SK-N-SH (cell line): ENCODE results near the gene HPCAL1. TPM values are rescaled to one million over a fixed set of nuclear protein-coding genes. Genes with fewer than 3 reads are reported as not detected.

Experiments
- CTCF ChIA-PET: fragments of 300-600, 350-600 bp; formaldehyde crosslinking; extraction: SDS; loops from one replicate; lab custom pipeline; 2021; lab: Yijun Ruan, JAX
- POLR2A ChIA-PET: fragments of 350-600 bp; sonication (Branson Sonifier 250); formaldehyde crosslinking; extraction: SDS; loops from one replicate; lab custom pipeline; 2020; ENCODE audit warnings: antibody characterized with exemption, inconsistent platforms; lab: Yijun Ruan, JAX
- DNase-seq: peaks from one replicate; pipeline ENCODE4 v3.0.0; 2012
- H2AFZ ChIP-seq: fragments of 200-600 bp; sonication (generic); 2 replicates; pipeline ENCODE4 v1.8.1; 2016; ENCODE audit warnings: antibody characterized with exemption, mild to moderate bottlenecking, low read depth
- H3F3A ChIP-seq: fragments of 200-600 bp; sonication (generic); replicated peaks from 2 replicates; pipeline ENCODE3; 2016; ENCODE audit warnings: antibody characterized with exemption, mild to moderate bottlenecking; ENCODE audit not compliant: insufficient read depth
- H3K27ac ChIP-seq, 2 experiments: fragments of 200-500 bp in 1 of 2; fragments of 200-600 bp in 1 of 2; sonication (Bioruptor generic) in 1 of 2; sonication (generic), shearing (Covaris generic) in 1 of 2; 2 replicates each; pipeline versions ENCODE4 v1.5.1 to v1.6.1; 2014 to 2016; ENCODE audit warnings: low read depth in 2 of 2, inconsistent platforms in 1 of 2, low read length in 1 of 2, mild to moderate bottlenecking in 1 of 2, mixed read lengths in 1 of 2
- H3K27me3 ChIP-seq: fragments of 200-600 bp; sonication (generic), shearing (Covaris generic); 2 replicates; pipeline ENCODE4 v1.6.1; 2016; ENCODE audit warnings: mixed run types; ENCODE audit not compliant: insufficient read depth
- H3K36me3 ChIP-seq, 2 experiments: fragments of 200-500 bp in 1 of 2; fragments of 200-600 bp in 1 of 2; sonication (Bioruptor generic) in 1 of 2; sonication (generic) in 1 of 2; replicated peaks in 1 of 2; 2 replicates each; pipeline versions ENCODE3 to v1.5.1; 2014 to 2016; ENCODE audit warnings: low read length in 1 of 2, mild to moderate bottlenecking in 1 of 2; ENCODE audit not compliant: insufficient read depth in 2 of 2, control insufficient read depth in 1 of 2
- H3K4me1 ChIP-seq, 2 experiments: fragments of 200-500 bp in 1 of 2; fragments of 200-600 bp in 1 of 2; sonication (Bioruptor generic) in 1 of 2; sonication (generic), shearing (Covaris generic) in 1 of 2; 2 replicates each; pipeline versions ENCODE4 v1.5.1 to v1.6.1; 2014 to 2016; ENCODE audit warnings: low read depth in 1 of 2, low read length in 1 of 2, mixed run types in 1 of 2; ENCODE audit not compliant: insufficient read depth in 2 of 2, control insufficient read depth in 1 of 2
- H3K4me2 ChIP-seq: fragments of 200-600 bp; sonication (generic), shearing (Covaris generic); 2 replicates; pipeline ENCODE4 v1.6.1; 2017; ENCODE audit warnings: mixed run types
- H3K4me3 ChIP-seq, 2 experiments: fragments of 200-500 bp in 1 of 2; fragments of 200-600 bp in 1 of 2; sonication (Bioruptor generic) in 1 of 2; sonication (generic), shearing (Covaris generic) in 1 of 2; 2 replicates each; pipeline versions ENCODE4 v1.5.1 to v1.8.1; 2014 to 2016; ENCODE audit warnings: low read depth in 2 of 2, inconsistent platforms in 1 of 2, low read length in 1 of 2, mild to moderate bottlenecking in 1 of 2, mixed read lengths in 1 of 2, moderate library complexity in 1 of 2
- H3K79me2 ChIP-seq: fragments of 200-600 bp; sonication (generic); 2 replicates; pipeline ENCODE4 v1.8.1; 2017; ENCODE audit warnings: mild to moderate bottlenecking; ENCODE audit not compliant: insufficient read depth
- H3K9ac ChIP-seq: fragments of 200-600 bp; sonication (generic); 2 replicates; pipeline ENCODE4 v1.6.1; 2017; ENCODE audit warnings: mixed run types
- H3K9me2 ChIP-seq: fragments of 200-600 bp; sonication (generic); 2 replicates; pipeline ENCODE4 v1.6.1; 2017; ENCODE audit warnings: mixed run types
- H3K9me3 ChIP-seq: fragments of 200-600 bp; sonication (generic); 2 replicates; pipeline ENCODE4 v1.6.1; 2017; ENCODE audit warnings: mixed run types, mild to moderate bottlenecking, moderate library complexity
- H4K20me1 ChIP-seq: fragments of 200-600 bp; sonication (generic); 2 replicates; pipeline ENCODE4 v1.6.1; 2017; ENCODE audit warnings: mild to moderate bottlenecking, mixed run types; ENCODE audit not compliant: insufficient read depth
- CHD2 ChIP-seq: fragments of 150-350 bp; IDR thresholded peaks from 2 replicates; pipeline ENCODE4 v1.6.1; 2018; ENCODE audit warnings: low read length; ENCODE audit not compliant: partially characterized antibody
- ELF1 ChIP-seq: IDR thresholded peaks from 2 replicates; pipeline ENCODE4 v1.4.0; 2012
- EP300 ChIP-seq, 2 experiments: IDR thresholded peaks; 2 replicates each; pipeline versions ENCODE4 v1.4.0 to v1.6.1; 2012; ENCODE audit warnings: borderline replicate concordance in 1 of 2, low read depth in 1 of 2, low read length in 1 of 2
- FOSL2 ChIP-seq: IDR thresholded peaks from 2 replicates; pipeline ENCODE4 v1.4.0; 2012; ENCODE audit warnings: low read depth, mild to moderate bottlenecking, moderate library complexity, borderline replicate concordance
- FOXJ3 ChIP-seq: sonication (generic); formaldehyde crosslinking; IDR thresholded peaks from 2 replicates; pipeline ENCODE4 v1.5.1; 2020; ENCODE audit warnings: mild to moderate bottlenecking, missing genetic modification reagents
- GABPA ChIP-seq: IDR thresholded peaks from 2 replicates; pipeline ENCODE4 v1.4.0; 2012; ENCODE audit warnings: low read depth, mild to moderate bottlenecking
- GATA2 ChIP-seq: sonication (generic); formaldehyde crosslinking; IDR thresholded peaks from 2 replicates; pipeline ENCODE4 v1.5.0; 2020; ENCODE audit warnings: mild to moderate bottlenecking, missing genetic modification reagents
- JUND ChIP-seq: IDR thresholded peaks from 2 replicates; pipeline ENCODE4 v1.4.0; 2012
- MAX ChIP-seq: IDR thresholded peaks from 2 replicates; pipeline ENCODE4 v1.4.0; 2012; ENCODE audit warnings: low read depth
- MEF2A ChIP-seq: IDR thresholded peaks from 2 replicates; pipeline ENCODE4 v1.4.0; 2012; ENCODE audit warnings: low read depth, borderline replicate concordance
- MXI1 ChIP-seq: IDR thresholded peaks from 2 replicates; pipeline ENCODE4 v1.6.1; 2012; ENCODE audit warnings: mild to moderate bottlenecking, low read depth, low read length, improper control_type of control experiment
- NFIC ChIP-seq: IDR thresholded peaks from 2 replicates; pipeline ENCODE4 v1.4.0; 2012; ENCODE audit warnings: borderline replicate concordance
- NRF1 ChIP-seq: IDR thresholded peaks from 2 replicates; pipeline ENCODE4 v1.6.1; 2012; ENCODE audit warnings: low read depth, mild to moderate bottlenecking, low read length
- PBX3 ChIP-seq: IDR thresholded peaks from 2 replicates; pipeline ENCODE4; 2012
- POLR2AphosphoS5 ChIP-seq: IDR thresholded peaks from 2 replicates; pipeline ENCODE4 v1.6.1; 2012; ENCODE audit warnings: low read depth, low read length
- RAD21 ChIP-seq: IDR thresholded peaks from 2 replicates; pipeline ENCODE4 v1.6.1; 2012; ENCODE audit warnings: mild to moderate bottlenecking, low read length
- RCOR1 ChIP-seq: fragments of 150-350 bp; IDR thresholded peaks from 2 replicates; pipeline ENCODE4 v1.6.1; 2017; ENCODE audit warnings: antibody characterized with exemption, low read length
- RFX5 ChIP-seq: IDR thresholded peaks from 2 replicates; pipeline ENCODE4 v1.6.1; 2012; ENCODE audit warnings: mild to moderate bottlenecking, improper control_type of control experiment, low read length
- RXRA ChIP-seq: IDR thresholded peaks from 2 replicates; pipeline ENCODE4 v1.4.0; 2012; ENCODE audit warnings: low read depth, mild to moderate bottlenecking, borderline replicate concordance
- SIN3A ChIP-seq: IDR thresholded peaks from 2 replicates; pipeline ENCODE4 v1.6.1; 2012; ENCODE audit warnings: low read depth, mild to moderate bottlenecking, low read length, moderate library complexity, borderline replicate concordance
- TAF1 ChIP-seq: IDR thresholded peaks from 2 replicates; pipeline ENCODE4 v1.6.1; 2012; ENCODE audit warnings: low read depth, mild to moderate bottlenecking, low read length, moderate library complexity, borderline replicate concordance
- TCF12 ChIP-seq: IDR thresholded peaks from 2 replicates; pipeline ENCODE4 v1.4.0; 2012
- YY1 ChIP-seq: IDR thresholded peaks from 2 replicates; pipeline ENCODE4 v1.4.0; 2012; ENCODE audit warnings: low read depth, mild to moderate bottlenecking
- WGBS: methylation state at CpG from one replicate; pipeline ENCODE4 v1.1.6; 2017; ENCODE audit warnings: low lambda C conversion rate; 5-methylcytosine and 5-hydroxymethylcytosine counted together
- polyA plus RNA-seq, 3 experiments: library from polyadenylated mRNA; depleted of rRNA; stranded (reverse); fragments of >200 nt; gene quantifications; 2 replicates each; pipeline ENCODE4 v1.2.3, GENCODE V29; 2012
- TF ChIP-seq, protein P1 (sequence below): IDR thresholded peaks from 2 replicates; pipeline ENCODE4 v1.4.0; 2012; ENCODE audit warnings: low read depth, borderline replicate concordance
- TF ChIP-seq, protein P2 (sequence below): IDR thresholded peaks from 2 replicates; pipeline ENCODE4 v1.4.0; 2012; ENCODE audit warnings: low read depth, borderline replicate concordance
- TF ChIP-seq, protein P3 (sequence below): fragments of 150-350 bp; IDR thresholded peaks from 2 replicates; pipeline ENCODE4 v1.6.1; 2017; ENCODE audit warnings: antibody characterized with exemption, low read length, low read depth, borderline replicate concordance
- TF ChIP-seq, protein P4 (sequence below): fragments of 150-350 bp; IDR thresholded peaks from 2 replicates; pipeline ENCODE4 v1.6.1; 2016; ENCODE audit warnings: mild to moderate bottlenecking, low read depth, low read length

Gene HPCAL1
- polyA plus RNA-seq, 1 of the 3 experiments (the other 2 are of a cell fraction), result 77.0 TPM

DNA sequence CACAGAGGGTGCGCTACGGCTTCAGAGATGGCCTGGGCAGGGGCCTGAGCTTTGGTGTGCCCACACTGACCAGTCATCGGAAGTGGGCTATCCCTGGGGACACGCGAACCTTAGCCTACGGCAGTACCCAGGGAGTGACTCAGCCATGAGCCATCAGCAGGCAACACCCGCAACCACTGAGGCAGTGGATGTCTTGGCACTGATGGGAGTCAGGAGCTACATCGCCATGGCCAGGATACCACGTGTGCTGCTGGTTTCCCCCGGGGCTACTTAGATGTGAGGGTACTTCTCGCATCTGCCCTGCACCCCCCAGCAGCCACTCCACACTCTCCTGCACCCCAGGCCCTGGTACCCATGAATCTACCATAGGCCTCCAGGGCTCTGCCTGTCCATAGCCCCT, 12.8 kb upstream of the HPCAL1 start:
- H3K4me3 ChIP-seq, result no peak overlapping the region
- no peaks in the 10 kb centered on the region for H3K36me3 ChIP-seq
- no peaks in the 10 kb centered on the region for H4K20me1 ChIP-seq
- no peak for DNase-seq
- TF ChIP-seq, protein P1, sequence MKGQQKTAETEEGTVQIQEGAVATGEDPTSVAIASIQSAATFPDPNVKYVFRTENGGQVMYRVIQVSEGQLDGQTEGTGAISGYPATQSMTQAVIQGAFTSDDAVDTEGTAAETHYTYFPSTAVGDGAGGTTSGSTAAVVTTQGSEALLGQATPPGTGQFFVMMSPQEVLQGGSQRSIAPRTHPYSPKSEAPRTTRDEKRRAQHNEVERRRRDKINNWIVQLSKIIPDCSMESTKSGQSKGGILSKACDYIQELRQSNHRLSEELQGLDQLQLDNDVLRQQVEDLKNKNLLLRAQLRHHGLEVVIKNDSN, result peak; percentile 50; the same call in 1 of the 2 replicates
- peak; percentile 59 for TF ChIP-seq NFIC
- TF ChIP-seq POLR2AphosphoS5, result no peak
- TF ChIP-seq, protein P2, sequence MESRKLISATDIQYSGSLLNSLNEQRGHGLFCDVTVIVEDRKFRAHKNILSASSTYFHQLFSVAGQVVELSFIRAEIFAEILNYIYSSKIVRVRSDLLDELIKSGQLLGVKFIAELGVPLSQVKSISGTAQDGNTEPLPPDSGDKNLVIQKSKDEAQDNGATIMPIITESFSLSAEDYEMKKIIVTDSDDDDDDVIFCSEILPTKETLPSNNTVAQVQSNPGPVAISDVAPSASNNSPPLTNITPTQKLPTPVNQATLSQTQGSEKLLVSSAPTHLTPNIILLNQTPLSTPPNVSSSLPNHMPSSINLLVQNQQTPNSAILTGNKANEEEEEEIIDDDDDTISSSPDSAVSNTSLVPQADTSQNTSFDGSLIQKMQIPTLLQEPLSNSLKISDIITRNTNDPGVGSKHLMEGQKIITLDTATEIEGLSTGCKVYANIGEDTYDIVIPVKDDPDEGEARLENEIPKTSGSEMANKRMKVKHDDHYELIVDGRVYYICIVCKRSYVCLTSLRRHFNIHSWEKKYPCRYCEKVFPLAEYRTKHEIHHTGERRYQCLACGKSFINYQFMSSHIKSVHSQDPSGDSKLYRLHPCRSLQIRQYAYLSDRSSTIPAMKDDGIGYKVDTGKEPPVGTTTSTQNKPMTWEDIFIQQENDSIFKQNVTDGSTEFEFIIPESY, result no peak
- 0 out of 2 replicates have a peak, but pooled peaks have one; percentile 56 for TF ChIP-seq MAX
- no peak for TF ChIP-seq NRF1
- no peak for TF ChIP-seq CHD2
- TF ChIP-seq GATA2 (CRISPR knock-in tag), result no peak
- no peak for TF ChIP-seq RAD21
- peak; percentile 83 for TF ChIP-seq JUND
- no peak for TF ChIP-seq RFX5
- peak; percentile 67; the same call in 1 of the 2 replicates for TF ChIP-seq TCF12
- no peak for TF ChIP-seq MEF2A
- no peak for TF ChIP-seq YY1
- peak in 1 of 2 experiments; percentile 42; a peak in 1 of 4 replicates for TF ChIP-seq EP300 (IDR thresholded peaks at IDR 0.05; ENCODE audit: borderline replicate concordance in 1 of 2, low read depth in 1 of 2, low read length in 1 of 2)
- no peak for TF ChIP-seq GABPA
- TF ChIP-seq RCOR1, result no peak
- TF ChIP-seq FOXJ3, result no peak
- TF ChIP-seq RXRA, result peak; percentile 18; the same call in 1 of the 2 replicates
- TF ChIP-seq, protein P3, sequence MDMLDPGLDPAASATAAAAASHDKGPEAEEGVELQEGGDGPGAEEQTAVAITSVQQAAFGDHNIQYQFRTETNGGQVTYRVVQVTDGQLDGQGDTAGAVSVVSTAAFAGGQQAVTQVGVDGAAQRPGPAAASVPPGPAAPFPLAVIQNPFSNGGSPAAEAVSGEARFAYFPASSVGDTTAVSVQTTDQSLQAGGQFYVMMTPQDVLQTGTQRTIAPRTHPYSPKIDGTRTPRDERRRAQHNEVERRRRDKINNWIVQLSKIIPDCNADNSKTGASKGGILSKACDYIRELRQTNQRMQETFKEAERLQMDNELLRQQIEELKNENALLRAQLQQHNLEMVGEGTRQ, result no peak
- TF ChIP-seq FOSL2, result peak; percentile 91
- TF ChIP-seq MXI1, result no peak
- no peak for TF ChIP-seq SIN3A
- peak; percentile 20; the same call in 1 of the 2 replicates for TF ChIP-seq PBX3
- TF ChIP-seq TAF1, result no peak
- TF ChIP-seq, protein P4, sequence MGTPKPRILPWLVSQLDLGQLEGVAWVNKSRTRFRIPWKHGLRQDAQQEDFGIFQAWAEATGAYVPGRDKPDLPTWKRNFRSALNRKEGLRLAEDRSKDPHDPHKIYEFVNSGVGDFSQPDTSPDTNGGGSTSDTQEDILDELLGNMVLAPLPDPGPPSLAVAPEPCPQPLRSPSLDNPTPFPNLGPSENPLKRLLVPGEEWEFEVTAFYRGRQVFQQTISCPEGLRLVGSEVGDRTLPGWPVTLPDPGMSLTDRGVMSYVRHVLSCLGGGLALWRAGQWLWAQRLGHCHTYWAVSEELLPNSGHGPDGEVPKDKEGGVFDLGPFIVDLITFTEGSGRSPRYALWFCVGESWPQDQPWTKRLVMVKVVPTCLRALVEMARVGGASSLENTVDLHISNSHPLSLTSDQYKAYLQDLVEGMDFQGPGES, result no peak
- no peak for TF ChIP-seq ELF1
- 38% methylated on average over 10 of the region's 11 CpGs for WGBS
- ChIA-PET POLR2A (no interaction called here), CTCF (interaction anchor here (0.6 to 2.5 kb wide), 5 partner anchors 8 to 805 kb away, joined by 3 to 9 read pairs (median 3); no protein-coding TSS in a partner anchor)
- no peaks in the 10 kb centered on the region for H3K79me2 ChIP-seq
- H2AFZ ChIP-seq, result no peak overlapping the region
- H3K4me1 ChIP-seq, result peaks cover 20 to 44% of the 10 kb centered on the region in 2 experiments
- H3K4me2 ChIP-seq, result peak overlapping the region; percentile 25; the same call in 1 of the 2 replicates
- H3F3A ChIP-seq, result peaks cover 7% of the 10 kb centered on the region
- H3K9ac ChIP-seq, result no peak overlapping the region
- no peaks in the 10 kb centered on the region for H3K9me3 ChIP-seq
- H3K27me3 ChIP-seq, result no peaks in the 10 kb centered on the region
- peak overlapping the region in 1 of 2 experiments; percentile 13; a peak in 1 of 4 replicates for H3K27ac ChIP-seq
- no peaks in the 10 kb centered on the region for H3K9me2 ChIP-seq
